Panc1 (cell line): ENCODE results near the gene RIMBP3C. TPM values are rescaled to one million over a fixed set of nuclear protein-coding genes. Genes with fewer than 3 reads are reported as not detected.
A peak's percentile ranks its signal among the peaks of the same experiment; 100 is the strongest.

ENCODE experiments used
- ATAC-seq: fragments of 200-7000 bp; cut with Tn5 transposase; 2 replicates; pipeline ENCODE4 v1.9.1; 2020; ENCODE audit warnings: mild to moderate bottlenecking, moderate library complexity
- BruUV-seq: library from RNA; stranded (reverse); fragments of 400-500 nt; replicated peaks from 2 replicates; lab custom pipeline; 2021; lab: Mats Ljungman, UMichigan
- CTCF ChIA-PET: fragments of 300-600 bp; sonication (Branson Sonifier 250); formaldehyde crosslinking; loops from one replicate; lab custom pipeline; 2022; ENCODE audit warnings: antibody characterized with exemption; lab: Charles Lee
- POLR2A ChIA-PET: fragments of 300-600 bp; sonication (Branson Sonifier 250); formaldehyde crosslinking; loops from one replicate; lab custom pipeline; 2022; ENCODE audit warnings: antibody characterized with exemption; lab: Charles Lee
- DNase-seq: peaks from one replicate; pipeline ENCODE4 v3.0.0-alpha.2; 2010; ENCODE audit warnings: low read depth, low spot score
- H3K27ac ChIP-seq: 2 replicates; pipeline ENCODE4 v1.5.1; 2011; ENCODE audit warnings: mild to moderate bottlenecking, low read length, inconsistent platforms
- H3K27me3 ChIP-seq: fragments of 200-500 bp; sonication (Bioruptor generic); 2 replicates; pipeline ENCODE4 v1.6.0; 2014; ENCODE audit warnings: low read length, inconsistent platforms; ENCODE audit not compliant: control insufficient read depth, insufficient read depth
- H3K36me3 ChIP-seq: fragments of 200-500 bp; sonication (Bioruptor generic); 2 replicates; pipeline ENCODE4 v1.5.1; 2014; ENCODE audit warnings: inconsistent platforms, mild to moderate bottlenecking, low read length, moderate library complexity; ENCODE audit not compliant: control insufficient read depth, insufficient read depth
- H3K4me1 ChIP-seq: 2 replicates; pipeline ENCODE4 v1.5.1; 2011; ENCODE audit warnings: inconsistent platforms, mild to moderate bottlenecking, low read length, moderate library complexity; ENCODE audit not compliant: control insufficient read depth, insufficient read depth
- H3K4me3 ChIP-seq, 2 experiments: 2 replicates each; pipeline ENCODE4 v1.5.1; 2011 to 2012; ENCODE audit warnings: low read depth in 2 of 2, low read length in 2 of 2, mild to moderate bottlenecking in 2 of 2, inconsistent platforms in 1 of 2, moderate library complexity in 1 of 2
- H3K9me3 ChIP-seq: fragments of 200-500 bp; sonication (Bioruptor generic); 2 replicates; pipeline ENCODE4 v1.5.1; 2014; ENCODE audit warnings: low read depth, mild to moderate bottlenecking, inconsistent platforms, low read length, moderate library complexity; ENCODE audit not compliant: control insufficient read depth, insufficient read depth
- CTCF ChIP-seq: fragments of 450-650 bp; IDR thresholded peaks from 2 replicates; pipeline ENCODE4 v1.5.1; 2017; ENCODE audit warnings: mild to moderate bottlenecking
- POLR2AphosphoS5 ChIP-seq: IDR thresholded peaks from 2 replicates; pipeline ENCODE4 v1.6.1; 2012; ENCODE audit warnings: mild to moderate bottlenecking, low read depth, low read length, moderate library complexity
- SIN3A ChIP-seq: IDR thresholded peaks from 2 replicates; pipeline ENCODE4 v1.6.1; 2012; ENCODE audit warnings: low read depth, mild to moderate bottlenecking, low read length, moderate library complexity, borderline replicate concordance; ENCODE audit not compliant: insufficient read depth
- TCF7L2 ChIP-seq: IDR thresholded peaks from 2 replicates; pipeline ENCODE4 v1.6.1; 2011; ENCODE audit warnings: mild to moderate bottlenecking, low read depth, low read length, inconsistent platforms
- in situ Hi-C: cut with HindIII; loops from 2 replicates; pipeline ENCODE4 v1.10.0; 2016; ENCODE audit warnings: low sequenced_read_pairs, low pct_unique_long_range_greater_than_20kb
- intact Hi-C: fragments of 100-400 bp; cut with micrococcal nuclease; formaldehyde crosslinking; loops from one replicate; pipeline ENCODE4 v1.10.0; 2022; ENCODE audit not compliant: unreplicated experiment
- total RNA-seq: library from RNA; stranded (reverse); gene quantifications from one replicate; pipeline ENCODE4 v1.2.1, GENCODE V29; 2021; ENCODE audit not compliant: unreplicated experiment
- TF ChIP-seq, protein P1 (sequence below), 2 experiments: IDR thresholded peaks; 2 replicates each; pipeline ENCODE4 v1.6.1; 2011 to 2012; ENCODE audit warnings: low read depth in 2 of 2, control low read depth in 1 of 2, low read length in 1 of 2, mild to moderate bottlenecking in 1 of 2, moderate library complexity in 1 of 2; ENCODE audit not compliant: insufficient read depth in 1 of 2

RIMBP3C gene
- total RNA-seq, 1 experiment from 2014 or later, result 0.90 TPM

- TF ChIP-seq, protein P1, sequence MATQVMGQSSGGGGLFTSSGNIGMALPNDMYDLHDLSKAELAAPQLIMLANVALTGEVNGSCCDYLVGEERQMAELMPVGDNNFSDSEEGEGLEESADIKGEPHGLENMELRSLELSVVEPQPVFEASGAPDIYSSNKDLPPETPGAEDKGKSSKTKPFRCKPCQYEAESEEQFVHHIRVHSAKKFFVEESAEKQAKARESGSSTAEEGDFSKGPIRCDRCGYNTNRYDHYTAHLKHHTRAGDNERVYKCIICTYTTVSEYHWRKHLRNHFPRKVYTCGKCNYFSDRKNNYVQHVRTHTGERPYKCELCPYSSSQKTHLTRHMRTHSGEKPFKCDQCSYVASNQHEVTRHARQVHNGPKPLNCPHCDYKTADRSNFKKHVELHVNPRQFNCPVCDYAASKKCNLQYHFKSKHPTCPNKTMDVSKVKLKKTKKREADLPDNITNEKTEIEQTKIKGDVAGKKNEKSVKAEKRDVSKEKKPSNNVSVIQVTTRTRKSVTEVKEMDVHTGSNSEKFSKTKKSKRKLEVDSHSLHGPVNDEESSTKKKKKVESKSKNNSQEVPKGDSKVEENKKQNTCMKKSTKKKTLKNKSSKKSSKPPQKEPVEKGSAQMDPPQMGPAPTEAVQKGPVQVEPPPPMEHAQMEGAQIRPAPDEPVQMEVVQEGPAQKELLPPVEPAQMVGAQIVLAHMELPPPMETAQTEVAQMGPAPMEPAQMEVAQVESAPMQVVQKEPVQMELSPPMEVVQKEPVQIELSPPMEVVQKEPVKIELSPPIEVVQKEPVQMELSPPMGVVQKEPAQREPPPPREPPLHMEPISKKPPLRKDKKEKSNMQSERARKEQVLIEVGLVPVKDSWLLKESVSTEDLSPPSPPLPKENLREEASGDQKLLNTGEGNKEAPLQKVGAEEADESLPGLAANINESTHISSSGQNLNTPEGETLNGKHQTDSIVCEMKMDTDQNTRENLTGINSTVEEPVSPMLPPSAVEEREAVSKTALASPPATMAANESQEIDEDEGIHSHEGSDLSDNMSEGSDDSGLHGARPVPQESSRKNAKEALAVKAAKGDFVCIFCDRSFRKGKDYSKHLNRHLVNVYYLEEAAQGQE (IDR thresholded peaks at IDR 0.05; ENCODE audit: insufficient read depth in 1 of 2, low read depth in 2 of 2, low read length in 1 of 2), result no peak
- TF ChIP-seq CTCF (no peak), POLR2AphosphoS5 (no peak), SIN3A (no peak), TCF7L2 (no peak)
- in situ Hi-C loops (no loop called here), intact Hi-C loops (loop anchor here (10.0 kb wide), 1 partner anchor 50 kb away; the partner anchor contains the start of gene SDF2L1)
- BruUV-seq, result no TSS peak
- Histone ChIP-seq H3K4me3 (no peak overlapping the region), H3K27me3 (no peaks in the 10 kb centered on the region), H3K36me3 (peaks cover 2% of the 10 kb centered on the region; the same call in 1 of the 2 replicates), H3K27ac (no peak overlapping the region), H3K4me1 (peaks cover 8% of the 10 kb centered on the region), H3K9me3 (no peaks in the 10 kb centered on the region)
- no peak for ATAC-seq
- POLR2A ChIA-PET, result no interaction called here
- CTCF ChIA-PET, result interaction anchor here (0.6 kb wide), 2 partner anchors 34 to 123 kb away, joined by 3 to 4 read pairs; no protein-coding TSS in a partner anchor
- no peak for DNase-seq
Observed at GRCh38 chr22:21594865-21595452, 43.7 kb upstream of the RIMBP3C start.

GRCh38 chr22:21593406-21594232, 42.4 kb upstream of the RIMBP3C start:
- POLR2A ChIA-PET, result no interaction called here
- ATAC-seq (peak; percentile 79), DNase-seq (no peak)
- Histone ChIP-seq H3K36me3 (peaks cover 2% of the 10 kb centered on the region; the same call in 1 of the 2 replicates), H3K4me1 (peaks cover 8% of the 10 kb centered on the region), H3K9me3 (no peaks in the 10 kb centered on the region), H3K27ac (no peak overlapping the region), H3K27me3 (no peaks in the 10 kb centered on the region), H3K4me3 (no peak overlapping the region)
- intact Hi-C loops (loop anchor here (10.0 kb wide), 1 partner anchor 51 kb away; the partner anchor contains the start of gene SDF2L1), in situ Hi-C loops (no loop called here)
- TF ChIP-seq, protein P1 (IDR thresholded peaks at IDR 0.05; ENCODE audit: insufficient read depth in 1 of 2, low read depth in 2 of 2, low read length in 1 of 2), result no peak
- no peak for TF ChIP-seq TCF7L2
- no peak for TF ChIP-seq SIN3A
- TF ChIP-seq CTCF, result no peak; the same call in 1 of the 2 replicates
- no peak for TF ChIP-seq POLR2AphosphoS5
- CTCF ChIA-PET, result interaction anchor here (0.9 kb wide), 1 partner anchor 53 kb away, joined by 3 read pairs; no protein-coding TSS in a partner anchor
- TSS peak; percentile 33 for BruUV-seq
